Kidney epithelial cell (primary cell): Measurements from ENCODE around the gene TRAPPC12. TPM values are rescaled to one million over a fixed set of nuclear protein-coding genes. Genes with fewer than 3 reads are reported as not detected.
A peak's percentile ranks its signal among the peaks of the same experiment; 100 is the strongest.
"Not testable (repeated sequence)": the region's sequence is repeated elsewhere in the genome, so short reads cannot be mapped to it uniquely, and the experiment has no call there.

Source experiments
- DNase-seq: peaks from one replicate; pipeline ENCODE4 v3.0.0-alpha.2; 2010; ENCODE audit warnings: low read depth
- H3K27me3 ChIP-seq: 2 replicates; pipeline ENCODE4 v1.6.0; 2011; ENCODE audit warnings: low read length; ENCODE audit not compliant: control insufficient read depth, insufficient read depth
- H3K36me3 ChIP-seq: 2 replicates; pipeline ENCODE4 v1.5.1; 2011; ENCODE audit warnings: low read length; ENCODE audit not compliant: control insufficient read depth, insufficient read depth
- H3K4me3 ChIP-seq: 2 replicates; pipeline ENCODE4 v1.5.1; 2011; ENCODE audit warnings: low read depth, mild to moderate bottlenecking, control low read depth, low read length
- total RNA-seq: library from RNA; depleted of rRNA; stranded (reverse); fragments of >200 nt; gene quantifications from 2 replicates; pipeline ENCODE4 v1.2.3, GENCODE V29; 2015
- TF ChIP-seq, protein P1 (sequence below): IDR thresholded peaks from 2 replicates; pipeline ENCODE4 v1.5.1; 2011; ENCODE audit warnings: mild to moderate bottlenecking, moderate library complexity, low read length, control low read depth, inconsistent platforms; ENCODE audit not compliant: insufficient read depth, poor library complexity, severe bottlenecking

The TRAPPC12 gene
- total RNA-seq, 1 donor from 2014 or later, result 47.7 TPM

DNA sequence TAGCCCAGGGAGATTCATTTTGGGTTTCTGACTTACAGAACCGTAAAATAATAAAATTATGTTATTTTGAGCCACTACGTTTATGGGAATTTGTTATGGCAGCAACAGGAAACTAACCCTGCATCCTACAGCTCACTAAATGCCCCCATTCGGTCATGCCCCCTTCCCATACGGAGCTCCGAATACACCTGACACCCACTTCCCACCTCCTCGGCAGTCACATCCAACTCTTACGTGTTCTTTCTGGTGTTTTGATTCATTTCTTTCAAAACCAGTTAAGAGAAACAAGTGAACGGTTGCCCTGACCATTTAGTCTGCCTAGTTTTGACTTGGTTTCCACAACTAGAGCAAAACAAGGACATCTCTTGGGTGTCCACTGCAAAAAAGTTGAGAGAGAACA is 21.6 kb upstream of the TRAPPC12 start:
- no peak for DNase-seq
- no peaks in the 10 kb centered on the region for H3K36me3 ChIP-seq
- no peak overlapping the region for H3K4me3 ChIP-seq
- no peaks in the 10 kb centered on the region for H3K27me3 ChIP-seq
- TF ChIP-seq, protein P1, sequence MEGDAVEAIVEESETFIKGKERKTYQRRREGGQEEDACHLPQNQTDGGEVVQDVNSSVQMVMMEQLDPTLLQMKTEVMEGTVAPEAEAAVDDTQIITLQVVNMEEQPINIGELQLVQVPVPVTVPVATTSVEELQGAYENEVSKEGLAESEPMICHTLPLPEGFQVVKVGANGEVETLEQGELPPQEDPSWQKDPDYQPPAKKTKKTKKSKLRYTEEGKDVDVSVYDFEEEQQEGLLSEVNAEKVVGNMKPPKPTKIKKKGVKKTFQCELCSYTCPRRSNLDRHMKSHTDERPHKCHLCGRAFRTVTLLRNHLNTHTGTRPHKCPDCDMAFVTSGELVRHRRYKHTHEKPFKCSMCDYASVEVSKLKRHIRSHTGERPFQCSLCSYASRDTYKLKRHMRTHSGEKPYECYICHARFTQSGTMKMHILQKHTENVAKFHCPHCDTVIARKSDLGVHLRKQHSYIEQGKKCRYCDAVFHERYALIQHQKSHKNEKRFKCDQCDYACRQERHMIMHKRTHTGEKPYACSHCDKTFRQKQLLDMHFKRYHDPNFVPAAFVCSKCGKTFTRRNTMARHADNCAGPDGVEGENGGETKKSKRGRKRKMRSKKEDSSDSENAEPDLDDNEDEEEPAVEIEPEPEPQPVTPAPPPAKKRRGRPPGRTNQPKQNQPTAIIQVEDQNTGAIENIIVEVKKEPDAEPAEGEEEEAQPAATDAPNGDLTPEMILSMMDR, result no peak

DNA sequence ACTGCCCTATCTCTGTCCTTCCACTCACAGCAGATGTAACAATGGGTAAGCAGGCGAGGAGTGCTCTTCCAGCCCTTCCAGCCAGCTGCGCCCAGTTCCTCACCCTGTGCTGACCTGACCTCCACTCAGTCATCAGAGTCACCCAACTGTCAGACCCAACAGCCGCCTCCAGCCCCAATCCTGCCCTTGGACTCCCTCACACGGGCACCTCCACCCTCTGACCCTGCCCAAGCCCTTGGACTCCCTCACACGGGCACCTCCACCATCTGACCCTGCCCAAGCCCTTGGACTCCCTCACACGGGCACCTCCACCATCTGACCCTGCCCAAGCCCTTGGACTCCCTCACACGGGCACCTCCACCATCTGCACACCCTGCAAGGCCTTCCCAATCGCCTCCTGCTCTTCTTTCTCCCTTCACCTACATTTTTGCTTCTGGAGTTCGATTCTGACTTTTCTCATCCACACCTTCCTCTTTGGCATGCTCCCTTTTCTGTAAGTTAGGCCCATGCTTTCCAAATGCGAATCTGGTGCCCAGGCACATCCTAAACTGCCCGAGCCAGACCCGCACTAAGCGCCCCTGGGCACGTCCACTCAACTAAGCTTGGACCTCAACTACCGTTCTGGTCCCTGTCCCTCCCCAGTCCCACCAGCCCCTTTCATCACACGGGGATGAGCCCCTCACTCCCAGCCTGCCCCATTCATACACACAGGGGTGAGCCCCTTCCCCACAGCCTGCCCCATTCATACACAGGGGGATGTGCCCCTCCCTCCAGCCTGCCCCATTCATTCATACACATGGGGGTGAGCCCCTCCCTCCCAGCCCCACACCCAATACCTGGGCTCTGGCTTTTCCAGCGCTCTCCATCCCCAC is 17.7 kb upstream of the TRAPPC12 start:
- Histone ChIP-seq H3K27me3 (no peaks in the 10 kb centered on the region), H3K4me3 (no peak overlapping the region), H3K36me3 (no peaks in the 10 kb centered on the region)
- DNase-seq, result no peak
- TF ChIP-seq, protein P1, result no peak

DNA sequence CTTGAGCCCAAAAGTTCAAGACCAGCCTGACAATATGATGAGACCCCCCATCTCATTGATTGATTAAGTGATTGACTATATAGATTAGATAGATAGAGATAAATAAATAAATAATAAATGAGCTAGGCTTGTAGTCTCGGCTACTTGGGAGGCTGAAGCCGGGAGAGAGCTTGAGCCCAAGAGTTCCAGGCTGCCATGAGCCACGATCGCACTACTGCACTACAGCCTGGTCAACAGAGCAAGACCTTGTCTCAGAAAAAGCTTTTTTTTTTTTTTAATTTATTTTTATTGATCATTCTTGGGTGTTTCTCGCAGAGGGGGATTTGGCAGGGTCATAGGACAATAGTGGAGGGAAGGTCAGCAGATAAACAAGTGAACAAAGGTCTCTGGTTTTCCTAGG is 14.3 kb upstream of the TRAPPC12 start:
- TF ChIP-seq, protein P1, result no peak
- no peak for DNase-seq
- no peak overlapping the region for H3K4me3 ChIP-seq
- H3K36me3 ChIP-seq, result no peaks in the 10 kb centered on the region
- no peaks in the 10 kb centered on the region for H3K27me3 ChIP-seq

DNA sequence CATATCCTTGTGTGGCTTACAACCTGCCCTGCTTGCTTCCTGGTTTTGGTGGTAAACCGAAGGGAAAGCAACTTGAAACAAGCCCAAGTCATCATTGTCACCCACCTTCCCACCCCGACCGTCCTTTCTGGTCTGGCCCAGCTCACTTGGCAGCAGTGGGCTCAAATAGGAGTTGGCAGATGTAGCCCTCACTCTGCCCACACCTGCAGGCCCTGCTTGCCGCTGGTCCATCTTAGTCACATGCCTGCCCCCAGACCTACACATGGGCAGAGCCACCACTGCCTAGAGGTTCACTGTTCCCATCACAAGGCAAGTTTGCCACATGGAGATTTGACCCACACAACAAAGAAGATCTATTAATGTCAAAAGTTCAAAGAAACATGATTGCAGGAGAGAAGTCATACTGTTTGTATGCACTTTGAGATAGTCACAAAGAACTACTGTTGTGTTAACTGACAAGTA is 11.2 kb upstream of the TRAPPC12 start:
- no peak for DNase-seq
- TF ChIP-seq, protein P1, result no peak
- Histone ChIP-seq H3K27me3 (no peaks in the 10 kb centered on the region), H3K4me3 (no peak overlapping the region), H3K36me3 (no peaks in the 10 kb centered on the region)

DNA sequence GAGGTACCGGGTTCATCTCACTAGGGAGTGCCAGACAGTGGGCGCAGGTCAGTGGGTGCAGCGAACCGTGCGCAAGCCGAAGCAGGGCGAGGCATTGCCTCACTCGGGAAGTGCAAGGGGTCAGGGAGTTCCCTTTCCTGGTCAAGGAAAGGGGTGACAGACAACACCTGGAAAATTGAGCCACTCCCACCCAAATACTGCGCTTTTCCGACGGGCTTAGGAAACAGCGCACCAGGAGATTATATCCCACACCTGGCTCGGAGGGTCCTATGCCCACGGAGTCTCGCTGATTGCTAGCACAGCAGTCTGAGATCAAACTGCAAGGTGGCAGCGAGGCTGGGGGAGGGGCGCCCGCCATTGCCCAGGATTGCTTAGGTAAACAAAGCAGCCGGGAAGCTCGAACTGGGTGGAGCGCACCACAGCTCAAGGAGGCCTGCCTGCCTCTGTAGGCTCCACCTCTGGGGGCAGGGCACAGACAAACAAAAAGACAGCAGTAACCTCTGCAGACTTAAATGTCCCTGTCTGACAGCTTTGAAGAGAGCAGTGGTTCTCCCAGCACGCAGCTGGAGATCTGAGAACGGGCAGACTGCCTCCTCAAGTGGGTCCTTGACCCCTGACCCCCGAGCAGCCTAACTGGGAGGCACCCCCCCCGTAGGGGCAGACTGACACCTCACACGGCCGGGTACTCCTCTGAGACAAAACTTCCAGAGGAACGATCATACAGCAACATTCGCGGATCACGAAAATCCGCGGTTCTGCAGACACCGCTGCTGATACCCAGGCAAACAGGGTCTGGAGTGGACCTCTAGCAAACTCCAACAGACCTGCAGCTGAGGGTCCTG is 9.9 kb upstream of the TRAPPC12 start:
- not testable (repeated sequence) for H3K4me3 ChIP-seq, H3K27me3 ChIP-seq, DNase-seq, H3K36me3 ChIP-seq

DNA sequence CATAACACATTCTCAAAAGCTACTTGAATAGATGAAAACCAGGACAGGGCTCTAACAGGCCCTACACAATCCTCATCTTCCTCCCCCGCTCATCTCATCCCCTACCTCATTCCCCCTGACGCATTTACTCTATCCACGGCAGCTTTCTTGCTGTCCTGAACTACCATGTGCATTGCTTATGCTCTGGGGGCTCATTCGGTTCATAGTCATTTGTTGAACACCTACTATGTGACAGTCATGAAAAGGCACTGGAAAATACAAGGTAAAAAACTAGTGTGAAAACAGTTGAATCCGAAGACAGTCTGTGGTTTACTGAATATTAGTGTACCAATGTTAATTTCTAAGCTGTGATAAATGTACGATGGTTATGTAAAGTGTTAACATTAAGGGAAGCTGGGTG is 2.7 kb upstream of the TRAPPC12 start:
- TF ChIP-seq, protein P1, result no peak
- Histone ChIP-seq H3K4me3 (peak overlapping the region; percentile 76), H3K36me3 (no peaks in the 10 kb centered on the region), H3K27me3 (no peaks in the 10 kb centered on the region)
- no peak for DNase-seq
